Eye (tissue), 1 donor: Measurements from ENCODE around the gene GPR156.
"Not testable (repeated sequence)": the region's sequence is repeated elsewhere in the genome, so short reads cannot be mapped to it uniquely, and the experiment has no call there.

Experiments
- DNase-seq: peaks from one replicate; pipeline ENCODE4 v3.0.0-alpha.2; 2015

The GPR156 gene

GRCh38 chr3:120156699-120157098 is 128.3 kb downstream of the GPR156 start:
- DNase-seq, result no peak

- not testable (repeated sequence) for DNase-seq
Measured at GRCh38 chr3:120155694-120156093, 129.3 kb downstream of the GPR156 start.

GRCh38 chr3:120155108-120155507 is 129.9 kb downstream of the GPR156 start:
- no peak for DNase-seq

GRCh38 chr3:120153294-120153693 is 131.7 kb downstream of the GPR156 start:
- DNase-seq, result no peak

- no peak for DNase-seq
Measured at GRCh38 chr3:120151791-120152190, 133.2 kb downstream of the GPR156 start.

- DNase-seq, result no peak
Measured at GRCh38 chr3:120148187-120148949, 136.7 kb downstream of the GPR156 start.

- no peak for DNase-seq
Measured at GRCh38 chr3:120147072-120147871, 137.8 kb downstream of the GPR156 start.

GRCh38 chr3:120145542-120146285 is 139.3 kb downstream of the GPR156 start:
- DNase-seq, result no peak

- DNase-seq, result peak; percentile 20
Measured at GRCh38 chr3:120144267-120144666, 140.8 kb downstream of the GPR156 start.

GRCh38 chr3:120143676-120144075 is 141.3 kb downstream of the GPR156 start:
- DNase-seq, result no peak

- no peak for DNase-seq
Measured at GRCh38 chr3:120142236-120142635, 142.8 kb downstream of the GPR156 start.

- no peak for DNase-seq
Measured at GRCh38 chr3:120140098-120140742, 144.8 kb downstream of the GPR156 start.

GRCh38 chr3:120139140-120139539 is 145.9 kb downstream of the GPR156 start:
- DNase-seq, result no peak

GRCh38 chr3:120137548-120137947 is 147.5 kb downstream of the GPR156 start:
- DNase-seq, result no peak

- no peak for DNase-seq
Measured at GRCh38 chr3:120130656-120131055, 154.4 kb downstream of the GPR156 start.

- DNase-seq, result no peak
Measured at GRCh38 chr3:120129718-120130513, 155.1 kb downstream of the GPR156 start.

- no peak for DNase-seq
Measured at GRCh38 chr3:120129051-120129450, 156.0 kb downstream of the GPR156 start.

- no peak for DNase-seq
Measured at GRCh38 chr3:120125992-120126391, 159.0 kb downstream of the GPR156 start.

GRCh38 chr3:120119846-120120510 is 165.0 kb downstream of the GPR156 start:
- no peak for DNase-seq
